Type B pancreatic cell (in vitro differentiated cells): Measurements from ENCODE around the gene PALD1. TPM values are rescaled to one million over a fixed set of nuclear protein-coding genes. Genes with fewer than 3 reads are reported as not detected.

Experiments
- DNase-seq: peaks from one replicate; pipeline ENCODE4 v3.0.0; 2021; ENCODE audit warnings: mixed read lengths; ENCODE audit not compliant: unreplicated experiment; ENCODE audit errors: extremely low spot score
- H3K27ac Mint-ChIP-seq: 2 replicates; pipeline ENCODE4 v1.8.0; 2021; ENCODE audit warnings: mild to moderate bottlenecking, mixed read lengths
- H3K27me3 Mint-ChIP-seq: 2 replicates; pipeline ENCODE4 v1.8.0; 2021; ENCODE audit warnings: mixed read lengths
- H3K36me3 Mint-ChIP-seq: 2 replicates; pipeline ENCODE4 v1.8.0; 2021; ENCODE audit warnings: mixed read lengths
- H3K4me1 Mint-ChIP-seq: one replicate; pipeline ENCODE4 v1.8.0; 2021; ENCODE audit warnings: mixed read lengths; ENCODE audit not compliant: unreplicated experiment
- H3K4me3 Mint-ChIP-seq: 2 replicates; pipeline ENCODE4 v1.8.0; 2021; ENCODE audit warnings: mild to moderate bottlenecking, mixed read lengths
- H3K9me3 Mint-ChIP-seq: 2 replicates; pipeline ENCODE4 v1.8.0; 2021; ENCODE audit warnings: mixed read lengths
- total RNA-seq: library from RNA; stranded (reverse); gene quantifications from 2 replicates; pipeline ENCODE4 v1.2.1, GENCODE V29; 2021; ENCODE audit warnings: low replicate concordance
- TF ChIP-seq, protein P1 (sequence below): fragments of 200-600 bp; sonication (generic); conservative IDR thresholded peaks from 2 replicates; pipeline ENCODE4 v1.5.0; 2021; ENCODE audit warnings: antibody characterized with exemption, mild to moderate bottlenecking

PALD1 gene
- total RNA-seq, 1 donor from 2014 or later, result 9.6 TPM

DNA sequence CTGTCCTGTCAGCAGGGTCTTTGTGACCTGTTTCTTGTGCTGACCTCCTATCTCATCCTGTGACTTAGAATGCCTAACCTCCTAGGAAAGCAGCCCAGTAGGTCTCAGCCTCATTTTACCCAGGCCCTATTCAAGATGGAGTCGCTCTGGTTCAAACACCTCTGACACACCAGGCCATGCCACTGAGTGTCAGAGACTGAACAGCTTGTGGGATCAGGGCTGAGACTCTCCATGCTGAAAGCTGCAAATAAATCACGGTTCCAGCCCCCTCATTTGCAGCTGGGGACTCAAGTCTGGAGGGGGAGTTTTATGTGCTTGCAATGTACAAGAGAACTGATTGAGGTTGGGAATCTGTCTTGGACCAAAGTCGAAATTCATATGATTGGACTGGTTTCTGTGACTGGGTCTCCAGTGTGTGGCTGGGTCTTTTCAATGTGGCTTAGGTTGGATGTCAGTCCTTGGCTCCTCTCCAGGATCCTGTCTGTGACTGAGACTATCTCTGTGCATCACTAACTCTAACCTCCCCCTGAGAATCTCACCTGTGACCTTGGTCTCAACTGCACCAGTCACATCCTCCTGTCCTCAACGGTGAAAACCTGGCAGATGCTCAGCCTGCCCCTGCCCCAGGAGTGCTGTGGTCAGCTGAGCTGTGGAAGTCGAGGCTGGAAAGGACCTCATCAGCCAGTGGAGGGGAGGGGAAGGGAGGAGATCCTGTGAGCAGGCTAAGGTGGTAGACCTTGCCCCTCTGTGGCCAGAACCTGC lies 112.3 kb downstream of the PALD1 start:
- Mint-ChIP-seq H3K27me3 (peaks cover 8% of the 10 kb centered on the region), H3K4me3 (no peak overlapping the region), H3K9me3 (no peaks in the 10 kb centered on the region), H3K36me3 (no peaks in the 10 kb centered on the region), H3K27ac (no peak overlapping the region), H3K4me1 (peaks cover 2% of the 10 kb centered on the region)
- TF ChIP-seq, protein P1, sequence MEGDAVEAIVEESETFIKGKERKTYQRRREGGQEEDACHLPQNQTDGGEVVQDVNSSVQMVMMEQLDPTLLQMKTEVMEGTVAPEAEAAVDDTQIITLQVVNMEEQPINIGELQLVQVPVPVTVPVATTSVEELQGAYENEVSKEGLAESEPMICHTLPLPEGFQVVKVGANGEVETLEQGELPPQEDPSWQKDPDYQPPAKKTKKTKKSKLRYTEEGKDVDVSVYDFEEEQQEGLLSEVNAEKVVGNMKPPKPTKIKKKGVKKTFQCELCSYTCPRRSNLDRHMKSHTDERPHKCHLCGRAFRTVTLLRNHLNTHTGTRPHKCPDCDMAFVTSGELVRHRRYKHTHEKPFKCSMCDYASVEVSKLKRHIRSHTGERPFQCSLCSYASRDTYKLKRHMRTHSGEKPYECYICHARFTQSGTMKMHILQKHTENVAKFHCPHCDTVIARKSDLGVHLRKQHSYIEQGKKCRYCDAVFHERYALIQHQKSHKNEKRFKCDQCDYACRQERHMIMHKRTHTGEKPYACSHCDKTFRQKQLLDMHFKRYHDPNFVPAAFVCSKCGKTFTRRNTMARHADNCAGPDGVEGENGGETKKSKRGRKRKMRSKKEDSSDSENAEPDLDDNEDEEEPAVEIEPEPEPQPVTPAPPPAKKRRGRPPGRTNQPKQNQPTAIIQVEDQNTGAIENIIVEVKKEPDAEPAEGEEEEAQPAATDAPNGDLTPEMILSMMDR, result no peak
- DNase-seq, result peak; percentile 25

DNA sequence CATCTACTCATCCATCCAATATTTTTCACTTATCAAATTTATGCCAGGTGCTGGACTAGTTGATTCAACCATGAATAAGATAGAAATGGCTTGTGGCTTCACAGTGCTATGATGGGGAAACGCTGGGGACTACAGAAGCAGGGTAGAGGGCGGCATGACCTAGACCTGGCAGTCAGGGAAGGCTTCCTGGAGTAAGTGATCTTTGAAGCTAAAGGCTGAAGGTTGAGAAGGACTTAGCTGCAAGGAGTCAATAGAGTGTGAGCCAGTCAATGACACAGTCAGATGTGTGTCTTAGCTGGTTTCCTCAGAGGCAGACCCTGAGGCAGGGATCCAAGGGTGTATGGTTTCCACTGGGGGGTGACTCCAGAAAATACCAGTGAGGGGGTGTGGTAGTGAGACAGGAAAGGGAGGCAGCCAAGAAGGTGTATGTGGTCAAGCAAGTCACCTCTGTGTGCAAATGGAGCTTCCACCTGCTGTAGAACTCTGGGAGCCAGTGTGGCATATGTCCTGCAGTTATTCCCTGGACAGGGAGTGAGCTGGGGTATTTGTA lies 113.7 kb downstream of the PALD1 start:
- no peaks in the 10 kb centered on the region for H3K9me3 Mint-ChIP-seq
- H3K36me3 Mint-ChIP-seq, result no peaks in the 10 kb centered on the region
- H3K27ac Mint-ChIP-seq, result no peak overlapping the region
- H3K27me3 Mint-ChIP-seq, result peaks cover 8% of the 10 kb centered on the region
- TF ChIP-seq, protein P1, result no peak
- no peak overlapping the region for H3K4me3 Mint-ChIP-seq
- peak; percentile 48 for DNase-seq
- peaks cover 16% of the 10 kb centered on the region for H3K4me1 Mint-ChIP-seq

DNA sequence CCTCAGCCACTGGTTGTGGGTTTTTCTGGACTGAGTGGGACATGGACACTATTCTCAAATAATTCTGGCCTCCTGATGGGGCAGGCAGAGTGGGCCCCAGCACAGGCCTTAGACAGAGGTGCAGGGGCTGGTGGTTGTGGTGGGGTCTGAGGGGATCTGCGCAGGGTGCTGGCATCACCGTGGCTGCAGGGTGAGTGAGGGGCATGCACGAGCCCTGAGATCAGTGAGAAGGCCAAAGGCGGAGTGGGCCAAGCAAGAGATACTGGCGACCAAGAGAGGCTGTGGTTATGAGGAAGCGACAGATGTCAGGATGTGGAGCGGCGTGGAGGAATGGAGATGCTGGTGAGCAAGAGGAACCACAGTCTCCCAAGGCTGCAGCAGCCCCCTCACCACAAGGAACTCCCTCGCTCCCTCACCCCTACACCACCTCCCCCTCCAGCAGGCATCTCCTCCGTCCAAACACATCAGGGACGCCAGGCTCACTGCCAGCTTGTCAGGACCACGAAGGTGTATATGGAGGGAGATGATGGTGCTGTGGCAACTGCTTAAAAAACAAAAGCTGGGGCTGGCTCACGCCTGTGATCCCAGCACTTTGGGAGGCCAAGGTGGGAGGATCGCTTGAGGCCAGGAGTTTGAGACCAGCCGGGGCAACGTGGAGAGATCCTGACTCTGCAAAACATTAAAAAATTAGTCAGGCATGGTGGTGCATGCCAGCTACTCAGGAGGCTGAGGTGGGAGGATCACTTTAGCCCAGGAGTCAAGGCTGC lies 114.4 kb downstream of the PALD1 start:
- DNase-seq, result peak; percentile 54
- Mint-ChIP-seq H3K36me3 (no peaks in the 10 kb centered on the region), H3K4me1 (peaks cover 20% of the 10 kb centered on the region), H3K27ac (no peak overlapping the region), H3K9me3 (no peaks in the 10 kb centered on the region), H3K4me3 (no peak overlapping the region), H3K27me3 (peaks cover 8% of the 10 kb centered on the region)
- TF ChIP-seq, protein P1, result no peak

DNA sequence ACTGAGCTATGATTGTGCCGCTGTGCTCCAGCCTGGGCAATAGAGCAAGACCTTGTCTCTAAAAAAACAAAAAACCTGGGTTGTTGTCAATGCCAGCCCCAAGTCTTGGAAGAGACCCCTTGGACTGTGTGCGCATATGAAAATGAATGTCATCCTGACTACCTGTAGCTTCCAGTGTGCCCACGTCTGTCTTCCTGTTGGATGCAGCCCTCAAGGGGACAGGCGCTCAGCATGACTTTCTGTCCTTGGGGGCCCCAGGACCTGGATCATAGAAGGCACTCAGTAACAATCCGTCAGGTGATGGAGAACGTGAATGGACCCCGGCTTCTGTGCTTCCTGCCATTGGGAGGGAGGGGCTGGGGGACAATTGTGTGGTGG lies 114.9 kb downstream of the PALD1 start:
- TF ChIP-seq, protein P1, result no peak
- peaks cover 8% of the 10 kb centered on the region for H3K27me3 Mint-ChIP-seq
- DNase-seq, result peak; percentile 24
- peaks cover 20% of the 10 kb centered on the region for H3K4me1 Mint-ChIP-seq
- H3K9me3 Mint-ChIP-seq, result no peaks in the 10 kb centered on the region
- H3K4me3 Mint-ChIP-seq, result no peak overlapping the region
- no peak overlapping the region for H3K27ac Mint-ChIP-seq
- H3K36me3 Mint-ChIP-seq, result no peaks in the 10 kb centered on the region

DNA sequence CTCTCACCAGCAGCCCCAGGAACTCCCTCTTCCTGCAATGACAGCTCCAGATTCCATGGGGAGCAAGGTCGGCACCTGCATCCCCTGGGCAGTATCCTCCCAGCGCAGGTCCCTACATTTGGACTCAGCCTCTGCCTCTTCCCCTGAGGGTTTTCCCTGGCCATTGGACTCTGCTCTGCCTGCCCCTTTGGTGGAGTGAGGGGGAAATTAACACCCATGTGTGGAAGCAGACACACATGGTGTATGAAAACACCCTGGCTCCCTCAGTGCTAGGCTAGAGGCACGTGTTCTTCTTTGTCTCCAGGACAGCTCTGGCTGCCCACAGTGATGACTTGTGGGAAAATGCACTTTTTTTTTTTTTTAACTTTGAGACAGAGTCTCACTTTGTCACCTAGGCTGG lies 115.6 kb downstream of the PALD1 start:
- Mint-ChIP-seq H3K27ac (no peak overlapping the region), H3K27me3 (peaks cover 8% of the 10 kb centered on the region), H3K9me3 (no peaks in the 10 kb centered on the region), H3K4me3 (no peak overlapping the region), H3K4me1 (peaks cover 20% of the 10 kb centered on the region), H3K36me3 (no peaks in the 10 kb centered on the region)
- TF ChIP-seq, protein P1, result no peak
- peak; percentile 25 for DNase-seq
